ENCODE data around the gene DKK2. TPM values are rescaled to one million over a fixed set of nuclear protein-coding genes. Genes with fewer than 3 reads are reported as not detected.
A peak's percentile ranks its signal among the peaks of the same experiment; 100 is the strongest.

DKK2 gene
- total RNA-seq, 1 experiment from 2014 or later: 0.11 TPM

DNA sequence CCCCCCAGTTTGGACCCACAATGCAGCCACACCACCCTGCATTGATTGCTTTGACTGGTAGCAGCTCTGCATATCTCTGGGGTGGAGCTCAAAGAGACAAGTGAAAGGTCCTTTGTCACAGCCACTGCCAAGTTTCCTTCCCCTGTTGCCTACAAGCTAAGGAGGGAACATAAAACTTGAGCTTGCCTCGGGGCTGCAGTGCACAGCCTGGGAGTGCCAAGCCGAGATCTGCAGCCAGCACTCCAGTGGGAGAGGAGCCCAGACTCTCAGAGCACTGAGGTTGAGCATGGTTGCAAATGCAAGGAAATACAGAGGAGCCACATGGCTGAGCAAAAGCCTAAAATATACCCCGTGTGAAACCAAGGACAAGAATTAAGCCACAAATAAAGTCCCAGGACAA is 142.2 kb downstream of the DKK2 start:
- H2BK5ac ChIP-seq (ENCODE audit: insufficient read length, low read length): no peak overlapping the region
- no peaks in the 10 kb centered on the region for H3K27me3 ChIP-seq (ENCODE audit: insufficient read depth, low read length)
- no peak overlapping the region for H3K56ac ChIP-seq (ENCODE audit: insufficient read length, low read depth, low read length)
- H3K79me1 ChIP-seq (ENCODE audit: insufficient read depth, low read depth, low read length, poor library complexity, severe bottlenecking): no peaks in the 10 kb centered on the region
- no peak overlapping the region for H2BK15ac ChIP-seq (ENCODE audit: low read depth, low read length)
- H2AFZ ChIP-seq (ENCODE audit: low read length): peak overlapping the region; percentile 32
- H2BK20ac ChIP-seq (ENCODE audit: low read depth, low read length, poor library complexity, severe bottlenecking): no peak overlapping the region
- H4K20me1 ChIP-seq (ENCODE audit: control insufficient read depth, insufficient read depth, insufficient read length): no peaks in the 10 kb centered on the region
- H4K91ac ChIP-seq (ENCODE audit: insufficient read length, low read depth, low read length): no peak overlapping the region
- no peak overlapping the region for H3K4ac ChIP-seq (ENCODE audit: low read depth, low read length)
- H2BK120ac ChIP-seq (ENCODE audit: low read depth, low read length, poor library complexity, severe bottlenecking): no peak overlapping the region
- Mint-ChIP-seq H3K4me1 (no peaks in the 10 kb centered on the region), H3K9me3 (peaks cover 8 to 10% of the 10 kb centered on the region in 2 experiments; a peak in 4 of 5 replicates), H3K36me3 (ENCODE audit: insufficient read depth in 1 of 3, low read depth in 3 of 3) (peaks cover 0 to 9% (median 0%) of the 10 kb centered on the region in 3 experiments; a peak in 2 of 7 replicates), H3K4me3 (no peak overlapping the region), H3K27me3 (ENCODE audit: low read depth) (no peaks in the 10 kb centered on the region; the same call in 1 of the 2 replicates), H3K27ac (no peak overlapping the region; a peak in 1 of 7 replicates)
- no peaks in the 10 kb centered on the region for H3K79me2 ChIP-seq (ENCODE audit: insufficient read depth, low read length)
- H3K23ac ChIP-seq (ENCODE audit: insufficient read length, low read depth, low read length): no peak overlapping the region
- no peak overlapping the region for H3K27ac ChIP-seq (ENCODE audit: insufficient read length, low read depth, low read length)
- H3K4me2 ChIP-seq (ENCODE audit: insufficient read depth, insufficient read length, low read length): no peak overlapping the region
- no peaks in the 10 kb centered on the region for H3K9me3 ChIP-seq (ENCODE audit: control insufficient read depth, low read depth, low read length)
- H2BK12ac ChIP-seq (ENCODE audit: insufficient read length, low read depth, low read length): no peak overlapping the region
- no peak overlapping the region for H3K18ac ChIP-seq (ENCODE audit: insufficient read length, low read depth, low read length)
- no peak overlapping the region for H2AK5ac ChIP-seq (ENCODE audit: insufficient read length, low read length)
- no peaks in the 10 kb centered on the region for H3K4me1 ChIP-seq (ENCODE audit: insufficient read depth, low read length)
- no CpG with 5 or more reads among the region's 3 CpGs for WGBS (ENCODE audit: extremely low coverage, insufficient read length, low lambda C conversion rate)
- TF ChIP-seq, protein P1, sequence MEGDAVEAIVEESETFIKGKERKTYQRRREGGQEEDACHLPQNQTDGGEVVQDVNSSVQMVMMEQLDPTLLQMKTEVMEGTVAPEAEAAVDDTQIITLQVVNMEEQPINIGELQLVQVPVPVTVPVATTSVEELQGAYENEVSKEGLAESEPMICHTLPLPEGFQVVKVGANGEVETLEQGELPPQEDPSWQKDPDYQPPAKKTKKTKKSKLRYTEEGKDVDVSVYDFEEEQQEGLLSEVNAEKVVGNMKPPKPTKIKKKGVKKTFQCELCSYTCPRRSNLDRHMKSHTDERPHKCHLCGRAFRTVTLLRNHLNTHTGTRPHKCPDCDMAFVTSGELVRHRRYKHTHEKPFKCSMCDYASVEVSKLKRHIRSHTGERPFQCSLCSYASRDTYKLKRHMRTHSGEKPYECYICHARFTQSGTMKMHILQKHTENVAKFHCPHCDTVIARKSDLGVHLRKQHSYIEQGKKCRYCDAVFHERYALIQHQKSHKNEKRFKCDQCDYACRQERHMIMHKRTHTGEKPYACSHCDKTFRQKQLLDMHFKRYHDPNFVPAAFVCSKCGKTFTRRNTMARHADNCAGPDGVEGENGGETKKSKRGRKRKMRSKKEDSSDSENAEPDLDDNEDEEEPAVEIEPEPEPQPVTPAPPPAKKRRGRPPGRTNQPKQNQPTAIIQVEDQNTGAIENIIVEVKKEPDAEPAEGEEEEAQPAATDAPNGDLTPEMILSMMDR (conservative IDR thresholded peaks at IDR 0.05): no peak
- H3K9ac ChIP-seq (ENCODE audit: extremely low read depth, insufficient read length, low read length): no peak overlapping the region
- no peaks in the 10 kb centered on the region for H3K23me2 ChIP-seq (ENCODE audit: insufficient read length, low read depth, low read length, poor library complexity, severe bottlenecking)
- no peak overlapping the region for H4K5ac ChIP-seq (ENCODE audit: insufficient read length, low read depth, low read length)
- no peak for DNase-seq
- no peak overlapping the region for H4K8ac ChIP-seq (replicated peaks; ENCODE audit: insufficient read length, low read depth, low read length)
- H3K14ac ChIP-seq (ENCODE audit: insufficient read depth, low read length): no peak overlapping the region
- no peak overlapping the region for H3T11ph ChIP-seq (ENCODE audit: low read length)
